Ishikawa (cell line): Measurements from ENCODE around the gene WNT11.

Source experiments
- CEBPB ChIP-seq: IDR thresholded peaks from 2 replicates; pipeline ENCODE4 v1.6.1; 2012
- CREB1 ChIP-seq: IDR thresholded peaks from 2 replicates; pipeline ENCODE4 v1.6.1; 2012; ENCODE audit warnings: low read depth
- EGR1 ChIP-seq: IDR thresholded peaks from 2 replicates; pipeline ENCODE4 v1.6.1; 2012
- EP300 ChIP-seq: IDR thresholded peaks from 2 replicates; pipeline ENCODE4 v1.6.1; 2012; ENCODE audit warnings: borderline replicate concordance
- FOXM1 ChIP-seq: IDR thresholded peaks from 2 replicates; pipeline ENCODE4 v1.6.1; 2012; ENCODE audit warnings: low read depth, borderline replicate concordance
- NFIC ChIP-seq: IDR thresholded peaks from 2 replicates; pipeline ENCODE4 v1.6.1; 2012
- RAD21 ChIP-seq: IDR thresholded peaks from 2 replicates; pipeline ENCODE4 v1.6.1; 2012; ENCODE audit warnings: low read depth
- TAF1 ChIP-seq: IDR thresholded peaks from 2 replicates; pipeline ENCODE4 v1.6.1; 2012; ENCODE audit warnings: low read depth, mild to moderate bottlenecking
- TCF12 ChIP-seq: IDR thresholded peaks from 2 replicates; pipeline ENCODE4 v1.6.1; 2012; ENCODE audit warnings: low read depth
- TEAD4 ChIP-seq: IDR thresholded peaks from 2 replicates; pipeline ENCODE4 v1.6.1; 2012
- YY1 ChIP-seq: IDR thresholded peaks from 2 replicates; pipeline ENCODE4 v1.6.1; 2012; ENCODE audit warnings: low read depth
- ZBTB7A ChIP-seq: IDR thresholded peaks from 2 replicates; pipeline ENCODE4 v1.6.1; 2012; ENCODE audit warnings: low read depth
- TF ChIP-seq, protein P1 (sequence below): IDR thresholded peaks from 2 replicates; pipeline ENCODE4 v1.6.1; 2012; ENCODE audit warnings: low read depth, mild to moderate bottlenecking
- TF ChIP-seq, protein P2 (sequence below): IDR thresholded peaks from 2 replicates; pipeline ENCODE4 v1.6.1; 2012
- TF ChIP-seq, protein P3 (sequence below): IDR thresholded peaks from 2 replicates; pipeline ENCODE4 v1.6.1; 2012

The WNT11 gene

DNA sequence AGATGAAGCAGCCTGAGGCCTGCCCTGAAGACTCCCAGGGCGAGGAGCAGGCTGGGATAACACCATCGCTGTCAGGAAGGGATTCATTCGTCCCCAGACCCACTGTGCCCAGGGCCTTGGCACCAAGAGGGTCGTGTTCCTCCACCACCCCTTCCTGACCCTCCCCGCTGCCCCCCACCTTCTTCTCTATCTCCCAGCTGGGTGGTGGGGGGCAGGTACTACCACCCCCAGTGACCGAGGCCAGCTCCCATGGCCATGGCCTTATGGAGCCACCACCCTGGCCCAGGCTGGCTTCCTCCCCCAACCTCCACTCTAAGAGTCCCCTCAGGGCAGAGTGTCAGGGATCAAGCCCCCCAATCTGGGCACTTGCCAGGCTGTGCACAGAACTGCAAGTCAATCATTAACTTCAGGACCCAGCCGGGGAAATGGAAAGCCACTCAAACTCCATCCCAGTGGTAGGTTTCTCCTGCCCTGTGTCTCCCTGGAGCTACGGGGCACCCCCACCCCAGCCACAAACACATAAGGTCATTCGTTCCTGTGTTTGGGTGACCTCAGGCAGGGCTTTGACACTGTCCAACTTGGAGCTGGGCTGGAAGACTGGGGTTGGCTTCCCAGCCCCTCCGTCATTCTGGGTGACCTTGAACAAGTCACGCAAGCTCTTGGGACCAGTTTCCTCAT, 33.3 kb upstream of the WNT11 start:
- TF ChIP-seq CREB1 (no peak), CEBPB (no peak), YY1 (no peak), TAF1 (no peak), FOXM1 (no peak), ZBTB7A (no peak), TEAD4 (no peak), NFIC (no peak), EGR1 (no peak), EP300 (no peak), TCF12 (no peak), RAD21 (no peak)
- TF ChIP-seq, protein P1, sequence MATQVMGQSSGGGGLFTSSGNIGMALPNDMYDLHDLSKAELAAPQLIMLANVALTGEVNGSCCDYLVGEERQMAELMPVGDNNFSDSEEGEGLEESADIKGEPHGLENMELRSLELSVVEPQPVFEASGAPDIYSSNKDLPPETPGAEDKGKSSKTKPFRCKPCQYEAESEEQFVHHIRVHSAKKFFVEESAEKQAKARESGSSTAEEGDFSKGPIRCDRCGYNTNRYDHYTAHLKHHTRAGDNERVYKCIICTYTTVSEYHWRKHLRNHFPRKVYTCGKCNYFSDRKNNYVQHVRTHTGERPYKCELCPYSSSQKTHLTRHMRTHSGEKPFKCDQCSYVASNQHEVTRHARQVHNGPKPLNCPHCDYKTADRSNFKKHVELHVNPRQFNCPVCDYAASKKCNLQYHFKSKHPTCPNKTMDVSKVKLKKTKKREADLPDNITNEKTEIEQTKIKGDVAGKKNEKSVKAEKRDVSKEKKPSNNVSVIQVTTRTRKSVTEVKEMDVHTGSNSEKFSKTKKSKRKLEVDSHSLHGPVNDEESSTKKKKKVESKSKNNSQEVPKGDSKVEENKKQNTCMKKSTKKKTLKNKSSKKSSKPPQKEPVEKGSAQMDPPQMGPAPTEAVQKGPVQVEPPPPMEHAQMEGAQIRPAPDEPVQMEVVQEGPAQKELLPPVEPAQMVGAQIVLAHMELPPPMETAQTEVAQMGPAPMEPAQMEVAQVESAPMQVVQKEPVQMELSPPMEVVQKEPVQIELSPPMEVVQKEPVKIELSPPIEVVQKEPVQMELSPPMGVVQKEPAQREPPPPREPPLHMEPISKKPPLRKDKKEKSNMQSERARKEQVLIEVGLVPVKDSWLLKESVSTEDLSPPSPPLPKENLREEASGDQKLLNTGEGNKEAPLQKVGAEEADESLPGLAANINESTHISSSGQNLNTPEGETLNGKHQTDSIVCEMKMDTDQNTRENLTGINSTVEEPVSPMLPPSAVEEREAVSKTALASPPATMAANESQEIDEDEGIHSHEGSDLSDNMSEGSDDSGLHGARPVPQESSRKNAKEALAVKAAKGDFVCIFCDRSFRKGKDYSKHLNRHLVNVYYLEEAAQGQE, result no peak
- TF ChIP-seq, protein P2, sequence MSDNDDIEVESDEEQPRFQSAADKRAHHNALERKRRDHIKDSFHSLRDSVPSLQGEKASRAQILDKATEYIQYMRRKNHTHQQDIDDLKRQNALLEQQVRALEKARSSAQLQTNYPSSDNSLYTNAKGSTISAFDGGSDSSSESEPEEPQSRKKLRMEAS, result no peak
- TF ChIP-seq, protein P3, sequence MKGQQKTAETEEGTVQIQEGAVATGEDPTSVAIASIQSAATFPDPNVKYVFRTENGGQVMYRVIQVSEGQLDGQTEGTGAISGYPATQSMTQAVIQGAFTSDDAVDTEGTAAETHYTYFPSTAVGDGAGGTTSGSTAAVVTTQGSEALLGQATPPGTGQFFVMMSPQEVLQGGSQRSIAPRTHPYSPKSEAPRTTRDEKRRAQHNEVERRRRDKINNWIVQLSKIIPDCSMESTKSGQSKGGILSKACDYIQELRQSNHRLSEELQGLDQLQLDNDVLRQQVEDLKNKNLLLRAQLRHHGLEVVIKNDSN, result no peak

DNA sequence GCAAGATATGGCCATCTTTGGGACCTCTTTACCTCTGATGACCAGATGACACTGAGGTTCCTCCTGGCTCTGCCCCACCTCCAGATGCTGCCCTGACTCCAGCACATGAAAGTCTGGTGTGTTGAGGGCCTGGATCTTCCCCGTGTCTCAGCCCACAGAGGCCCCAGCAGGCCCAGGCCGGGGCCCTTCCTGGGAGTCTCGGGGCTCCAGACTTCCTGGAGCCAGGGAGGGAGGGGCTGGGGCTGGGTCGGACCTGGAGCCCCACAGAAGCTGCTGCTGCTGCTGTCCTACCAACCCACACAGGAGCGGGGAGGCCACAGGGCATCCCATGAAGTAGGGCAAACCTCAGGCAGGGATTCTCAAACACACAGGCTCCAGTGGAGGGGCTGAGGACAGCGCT, 32.2 kb upstream of the WNT11 start:
- TF ChIP-seq, protein P2, result no peak
- no peak for TF ChIP-seq NFIC
- TF ChIP-seq TCF12, result no peak
- no peak for TF ChIP-seq EGR1
- TF ChIP-seq, protein P3, result no peak
- no peak for TF ChIP-seq RAD21
- TF ChIP-seq CEBPB, result no peak
- no peak for TF ChIP-seq ZBTB7A
- TF ChIP-seq EP300, result no peak
- TF ChIP-seq YY1, result no peak
- TF ChIP-seq CREB1, result no peak

GRCh38 chr11:76237914-76238313, 31.6 kb upstream of the WNT11 start:
- TF ChIP-seq TAF1, result no peak
- TF ChIP-seq CEBPB, result no peak
- TF ChIP-seq CREB1, result no peak
- TF ChIP-seq ZBTB7A, result no peak
- no peak for TF ChIP-seq RAD21
- TF ChIP-seq, protein P2, result no peak
- TF ChIP-seq TCF12, result no peak
- no peak for TF ChIP-seq NFIC
- TF ChIP-seq, protein P1, result no peak
- no peak for TF ChIP-seq EGR1
- TF ChIP-seq YY1, result no peak
- TF ChIP-seq FOXM1, result no peak
- TF ChIP-seq, protein P3, result no peak
- TF ChIP-seq TEAD4, result no peak
- TF ChIP-seq EP300, result no peak

DNA sequence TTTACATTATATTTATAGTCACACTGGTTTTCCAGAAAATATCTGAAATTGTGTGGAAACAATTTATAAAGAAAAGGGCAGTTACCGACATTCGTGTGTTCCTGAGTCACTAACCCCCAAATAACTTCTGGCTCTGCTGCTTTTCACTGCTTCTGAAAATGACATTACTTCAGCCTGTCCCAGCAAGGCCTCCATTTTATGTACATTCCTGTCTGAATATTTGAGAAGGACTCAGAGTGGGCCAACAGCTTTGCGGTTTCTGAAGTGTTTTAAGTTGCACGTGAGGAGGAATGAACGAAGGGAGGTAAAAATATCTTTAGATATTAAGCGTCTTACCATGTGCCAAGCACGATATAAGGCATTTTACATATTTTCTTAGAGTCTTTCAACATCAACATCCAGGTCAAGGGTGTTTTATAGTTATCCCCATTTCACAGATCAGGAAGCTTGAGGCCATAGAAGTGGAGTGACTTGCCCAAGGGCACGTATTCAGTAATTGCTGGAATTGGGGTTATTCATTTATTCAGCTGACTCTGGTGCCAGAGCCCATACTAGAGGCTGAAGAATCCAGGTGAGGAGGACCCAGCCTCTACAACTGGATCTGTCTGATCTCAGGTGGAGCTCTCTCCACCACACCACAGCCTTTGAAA, 30.8 kb upstream of the WNT11 start:
- TF ChIP-seq CEBPB, result no peak
- no peak for TF ChIP-seq TCF12
